UCSD-AML1 (cell line): Measurements from ENCODE around the gene PCSK2.

Experiments used
- DNase-seq: peaks from one replicate; lab custom pipeline; 2025; ENCODE audit not compliant: unreplicated experiment; lab: John Stamatoyannopoulos, UW

PCSK2 gene

DNA sequence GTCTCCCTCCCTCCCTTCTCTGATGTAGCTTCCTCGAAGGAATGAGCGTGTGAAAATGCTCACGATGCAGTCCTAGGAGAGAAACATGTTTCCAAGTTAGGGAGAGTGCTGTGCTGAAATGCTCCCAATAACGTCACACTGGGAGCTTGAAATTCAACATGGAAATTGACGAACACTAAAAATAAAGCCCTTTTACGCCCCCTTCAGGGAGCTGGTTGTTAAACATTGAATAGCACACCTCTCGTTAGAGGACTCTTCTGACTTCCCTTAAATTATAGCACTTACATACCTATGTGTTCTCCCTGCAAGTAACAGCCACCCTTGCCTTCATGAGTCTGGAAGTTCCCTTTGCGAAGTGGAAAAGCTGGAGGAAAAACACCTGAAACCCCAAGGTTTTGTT, 215.7 kb downstream of the PCSK2 start:
- DNase-seq = no peak

DNA sequence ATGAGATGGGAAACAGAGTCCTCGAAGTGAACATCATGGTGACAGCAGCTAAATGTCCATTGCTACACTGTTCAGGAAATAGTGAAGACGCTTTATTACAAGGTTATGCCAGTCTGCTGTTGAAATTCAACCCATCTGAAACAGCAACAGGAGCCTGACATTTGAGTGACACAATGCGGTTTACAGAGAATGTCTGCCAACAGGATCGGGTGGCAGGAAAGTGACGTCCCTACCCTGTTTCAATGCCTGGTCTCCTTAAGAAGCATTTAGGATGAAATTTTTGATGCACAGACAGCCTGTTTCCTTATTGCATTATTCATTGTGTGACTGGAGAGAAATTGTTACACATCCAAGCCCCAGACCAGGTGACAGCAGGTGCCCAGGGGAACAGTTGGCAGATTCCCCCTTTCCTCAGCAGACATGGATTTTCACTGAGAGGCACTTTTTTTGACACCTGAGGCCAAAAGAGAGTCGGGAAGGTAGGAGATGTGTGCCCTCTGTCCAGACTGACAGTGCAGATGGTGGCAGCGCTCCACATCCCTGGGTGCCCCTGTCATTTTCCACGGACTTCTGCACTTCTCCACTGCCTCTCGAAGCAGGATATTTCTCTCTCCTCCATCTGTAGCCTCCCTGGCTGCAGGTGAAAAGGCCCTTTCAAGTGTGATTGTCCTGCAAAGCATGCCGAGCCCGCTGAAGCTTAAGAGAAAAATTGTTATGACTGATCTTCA, 216.5 kb downstream of the PCSK2 start:
- DNase-seq = no peak

DNA sequence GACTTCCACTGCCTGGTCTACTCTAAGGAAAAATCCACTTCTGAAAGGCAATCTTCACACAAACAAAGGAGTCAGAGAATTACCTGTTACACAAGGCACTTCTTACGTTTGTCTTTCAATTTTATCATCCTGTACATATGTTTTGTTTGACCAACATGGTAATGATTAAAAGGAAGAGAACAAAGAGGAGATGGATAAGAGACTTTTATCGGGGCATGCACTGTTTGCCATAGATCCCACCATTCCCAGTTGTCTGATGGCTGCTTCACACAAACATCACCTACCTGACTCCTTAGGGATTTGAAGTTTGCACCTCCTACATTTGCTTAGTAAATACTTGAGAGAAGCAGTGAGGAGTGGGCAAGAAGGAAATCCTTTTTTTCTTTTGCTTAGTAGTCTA, 217.3 kb downstream of the PCSK2 start:
- DNase-seq = no peak

DNA sequence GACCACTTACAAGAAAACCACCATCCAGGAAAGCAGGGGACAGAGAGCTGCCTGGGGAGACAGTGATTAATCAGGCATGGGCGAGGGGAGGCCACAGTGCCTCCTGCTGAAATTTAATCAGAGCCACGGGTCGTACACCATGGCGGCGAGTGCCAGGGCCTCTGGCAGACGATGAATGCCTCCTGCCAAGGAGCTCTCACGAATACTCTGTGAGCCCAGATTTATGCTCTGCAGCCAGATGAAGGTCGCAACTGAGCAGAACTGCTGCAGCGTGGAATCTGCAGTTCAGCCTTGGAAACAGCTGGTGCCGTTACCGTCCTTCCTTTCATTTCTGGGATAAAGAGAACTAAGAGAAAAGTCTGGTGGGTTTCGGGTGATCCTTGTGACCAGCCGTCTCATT, 218.7 kb downstream of the PCSK2 start:
- DNase-seq = no peak

DNA sequence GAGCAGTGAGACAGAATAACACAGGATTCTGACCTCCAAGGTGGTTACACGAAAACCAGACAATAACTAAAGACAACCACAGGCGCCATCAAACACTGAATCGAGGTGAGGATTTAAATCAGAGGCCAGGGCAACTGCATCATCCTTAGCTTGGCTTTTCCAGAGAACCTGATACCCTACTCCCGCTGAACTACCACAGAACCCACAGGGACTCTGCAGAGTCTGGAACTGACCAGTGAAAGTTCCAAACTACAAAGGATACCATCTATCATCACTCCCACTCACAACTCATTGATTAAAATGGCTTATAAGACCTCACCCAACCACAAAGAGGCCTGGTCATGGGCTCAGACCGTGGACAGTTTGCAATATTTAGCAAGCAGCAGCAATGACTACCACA, 219.3 kb downstream of the PCSK2 start:
- DNase-seq = no peak

DNA sequence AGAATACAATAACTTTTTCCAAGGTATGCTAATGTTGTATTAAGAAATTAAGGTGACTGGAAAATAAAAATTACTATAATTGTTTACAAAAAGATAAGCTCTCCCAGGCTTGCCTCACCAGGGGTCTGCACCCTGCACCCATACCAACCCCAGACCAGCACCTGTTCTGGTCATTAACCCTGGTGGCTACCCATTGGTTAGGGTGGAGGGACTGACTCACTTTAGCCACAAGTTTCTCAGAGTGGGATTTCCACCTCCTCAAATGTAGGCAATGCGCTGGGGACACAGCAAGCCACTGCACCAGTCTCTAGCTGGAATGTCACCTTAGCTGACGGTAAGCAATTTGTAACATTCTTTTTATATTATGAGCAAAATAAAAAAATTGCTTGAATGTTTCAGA, 221.2 kb downstream of the PCSK2 start:
- DNase-seq = no peak

DNA sequence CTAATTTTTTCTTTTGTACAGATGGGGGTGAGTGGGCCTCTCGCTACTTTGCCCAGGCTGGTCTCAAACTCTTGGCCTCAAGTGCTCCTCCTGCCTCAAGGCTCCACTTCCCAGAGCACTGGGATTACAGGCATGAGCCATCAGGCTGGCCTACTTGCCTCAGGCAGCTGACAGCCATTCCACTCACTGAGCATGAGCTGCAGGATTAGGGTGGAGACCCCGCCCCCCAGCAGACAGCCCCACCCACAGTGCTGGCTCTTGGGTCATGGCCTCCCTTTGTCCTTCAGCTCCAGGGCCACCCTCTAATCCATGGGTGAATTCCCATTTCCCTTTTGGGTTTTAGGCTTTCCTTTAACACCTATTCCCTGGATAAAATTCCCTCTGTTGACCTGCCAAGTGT, 222.2 kb downstream of the PCSK2 start:
- DNase-seq = no peak

DNA sequence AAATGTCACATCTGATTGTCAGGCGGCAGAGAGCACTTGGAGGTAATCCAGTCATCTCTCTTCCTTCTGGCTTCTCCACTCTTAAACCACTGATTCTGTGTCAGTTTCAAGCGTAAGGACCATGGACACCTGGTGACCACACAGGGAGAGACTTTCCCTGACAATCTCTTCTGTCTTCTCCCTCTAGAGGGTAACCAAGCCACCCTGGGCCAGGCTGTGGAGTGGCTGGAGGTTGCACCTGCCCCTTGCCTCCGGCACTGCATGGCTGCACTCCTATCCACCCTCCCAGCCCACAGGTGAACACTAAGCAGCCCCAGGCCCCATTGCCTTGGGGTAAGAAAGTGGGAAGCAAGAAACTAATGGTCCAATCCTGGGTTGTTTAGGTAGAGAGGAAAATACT, 225.6 kb downstream of the PCSK2 start:
- no peak for DNase-seq

DNA sequence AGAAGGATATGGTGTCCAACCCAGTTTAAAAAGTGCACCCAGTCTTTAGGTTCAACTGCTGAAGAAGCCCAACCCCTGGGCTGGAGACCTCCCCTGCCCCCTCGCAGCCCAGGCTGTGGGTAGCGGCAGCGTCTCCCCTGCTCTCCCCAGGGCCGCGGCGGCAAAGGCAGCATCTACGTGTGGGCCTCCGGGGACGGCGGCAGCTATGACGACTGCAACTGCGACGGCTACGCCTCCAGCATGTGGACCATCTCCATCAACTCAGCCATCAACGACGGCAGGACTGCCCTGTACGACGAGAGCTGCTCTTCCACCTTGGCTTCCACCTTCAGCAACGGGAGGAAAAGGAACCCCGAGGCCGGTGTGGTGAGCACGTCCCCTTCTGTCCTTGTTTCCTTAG, 226.8 kb downstream of the PCSK2 start:
- no peak for DNase-seq

DNA sequence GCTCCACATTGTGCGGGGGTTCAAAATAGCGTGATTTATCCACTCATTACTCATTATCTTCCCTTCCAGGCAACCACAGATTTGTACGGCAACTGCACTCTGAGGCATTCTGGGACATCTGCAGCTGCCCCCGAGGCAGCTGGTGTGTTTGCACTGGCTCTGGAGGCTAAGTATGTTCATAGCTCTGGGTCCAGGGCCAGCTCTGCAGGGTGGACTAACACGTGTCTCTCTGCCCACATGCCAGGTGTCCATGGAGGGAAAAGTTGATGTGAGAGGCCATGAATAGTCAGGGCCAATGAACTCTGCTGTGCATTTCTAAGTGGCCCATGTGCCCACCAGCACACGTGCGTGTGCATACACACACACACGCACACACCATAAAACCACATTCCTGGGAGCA, 229.4 kb downstream of the PCSK2 start:
- no peak for DNase-seq

DNA sequence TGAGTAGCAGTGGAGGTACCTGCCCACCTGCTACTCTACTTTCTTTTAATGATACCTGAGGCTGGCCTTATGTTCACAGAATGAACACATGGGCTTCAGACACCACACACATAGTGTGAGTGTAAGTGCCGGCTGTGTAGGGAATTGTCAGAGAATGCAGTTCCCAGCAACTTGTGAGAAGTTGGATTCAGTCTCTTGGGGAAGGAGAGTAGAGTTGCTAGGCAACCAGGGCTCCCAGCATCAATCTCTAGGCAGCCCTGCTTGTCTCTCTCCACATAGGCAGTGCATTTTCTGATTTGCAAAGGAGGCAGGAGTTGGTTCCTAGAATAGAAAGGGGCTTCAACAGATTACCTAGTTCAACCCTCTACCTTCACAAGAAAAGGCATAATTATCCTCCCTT, 230.2 kb downstream of the PCSK2 start:
- DNase-seq = no peak

DNA sequence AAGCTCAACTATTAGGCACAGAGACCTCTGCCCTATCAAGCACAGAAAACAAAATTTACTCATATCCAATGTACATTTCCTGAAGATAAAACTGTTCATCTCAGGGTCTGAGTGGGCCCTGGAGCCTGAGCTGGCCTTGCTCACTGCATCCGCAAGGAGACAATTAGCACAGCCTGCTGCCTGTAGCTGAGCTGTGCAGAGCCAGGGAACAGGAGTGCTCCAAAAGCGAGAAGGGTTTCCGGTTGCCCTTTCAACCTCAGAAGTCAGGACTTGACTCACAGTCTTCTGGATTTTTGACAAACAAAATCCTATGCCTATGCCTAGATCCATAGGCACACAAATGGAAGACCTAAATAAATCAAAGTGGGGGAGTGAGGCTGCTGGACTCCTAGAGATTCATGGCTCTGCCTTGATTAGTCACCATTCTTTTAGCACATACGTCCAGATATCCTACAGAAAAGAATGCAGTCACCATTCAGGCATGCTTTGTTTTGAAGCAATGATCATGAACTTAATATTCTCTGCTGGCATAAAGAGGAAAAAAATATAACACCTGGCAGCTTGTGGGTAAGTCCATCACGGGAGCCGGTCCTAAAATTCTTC, 230.8 kb downstream of the PCSK2 start:
- DNase-seq = no peak

DNA sequence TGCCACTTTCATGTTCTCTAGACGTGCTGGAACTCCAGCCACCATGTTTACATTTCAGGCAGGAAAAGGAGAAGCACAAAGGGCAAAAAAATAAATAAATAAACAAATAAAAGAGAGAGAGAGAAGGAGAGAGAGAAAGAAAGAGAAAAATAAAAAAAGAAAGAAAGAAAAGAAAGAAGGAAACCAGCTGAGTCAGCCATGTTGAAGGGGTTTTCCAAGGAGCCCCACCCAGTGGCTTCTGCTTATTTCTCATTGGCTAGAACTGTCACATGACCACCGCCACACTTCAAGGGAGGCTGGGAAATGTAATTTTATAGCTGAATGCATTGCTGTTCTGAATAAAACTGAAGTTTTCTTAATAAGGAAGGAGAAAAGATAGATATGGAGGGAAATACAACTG, 233.3 kb downstream of the PCSK2 start:
- no peak for DNase-seq

DNA sequence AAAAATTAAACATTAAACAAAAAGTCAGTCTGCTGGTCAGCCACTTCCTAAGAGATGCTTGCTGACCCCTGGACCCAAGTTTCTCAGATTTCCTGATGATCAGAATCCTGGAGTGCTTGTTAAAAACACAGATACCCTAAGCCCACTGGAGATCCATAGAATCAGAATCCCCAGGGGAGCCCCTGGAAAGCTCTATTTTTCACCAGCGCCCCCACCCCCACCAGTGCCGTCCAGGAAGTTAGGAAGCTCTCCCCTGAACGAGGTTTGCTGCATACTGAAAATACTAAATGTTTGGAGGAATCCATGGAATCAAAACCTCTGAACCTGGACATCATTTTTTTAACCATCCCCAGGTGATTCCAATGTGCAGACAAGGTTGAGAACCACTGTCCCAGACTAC, 235.1 kb downstream of the PCSK2 start:
- no peak for DNase-seq

DNA sequence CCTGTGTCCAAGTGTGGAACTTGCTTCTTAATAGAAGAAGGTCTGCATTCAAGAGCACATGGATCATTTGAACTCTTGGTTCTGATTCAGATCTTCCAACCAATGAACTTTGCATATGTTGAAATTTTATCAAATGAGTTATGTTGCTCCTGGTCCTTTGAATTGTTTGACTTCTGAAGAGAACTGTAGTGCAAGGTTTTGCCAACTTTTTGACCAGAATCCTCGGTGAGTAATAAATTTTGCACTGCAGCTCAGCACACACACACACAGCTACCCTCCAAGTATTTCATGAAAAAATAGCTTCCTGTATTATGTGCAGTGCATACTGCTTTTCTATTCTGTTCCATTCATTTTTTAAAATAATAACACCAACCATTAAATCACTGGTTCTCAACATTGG, 236.9 kb downstream of the PCSK2 start:
- DNase-seq = no peak

DNA sequence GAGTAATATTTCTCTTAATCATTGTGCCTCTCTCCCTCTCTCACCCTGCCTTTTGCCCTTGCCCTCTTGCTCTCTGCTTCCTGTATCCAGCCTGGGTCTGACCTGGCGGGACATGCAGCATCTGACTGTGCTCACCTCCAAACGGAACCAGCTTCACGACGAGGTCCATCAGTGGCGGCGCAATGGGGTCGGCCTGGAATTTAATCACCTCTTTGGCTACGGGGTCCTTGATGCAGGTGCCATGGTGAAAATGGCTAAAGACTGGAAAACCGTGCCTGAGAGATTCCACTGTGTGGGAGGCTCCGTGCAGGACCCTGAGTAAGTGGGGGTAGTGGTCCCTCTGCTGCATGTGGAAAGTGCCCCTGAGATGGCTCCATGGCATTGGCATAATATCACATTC, 238.4 kb downstream of the PCSK2 start:
- no peak for DNase-seq

DNA sequence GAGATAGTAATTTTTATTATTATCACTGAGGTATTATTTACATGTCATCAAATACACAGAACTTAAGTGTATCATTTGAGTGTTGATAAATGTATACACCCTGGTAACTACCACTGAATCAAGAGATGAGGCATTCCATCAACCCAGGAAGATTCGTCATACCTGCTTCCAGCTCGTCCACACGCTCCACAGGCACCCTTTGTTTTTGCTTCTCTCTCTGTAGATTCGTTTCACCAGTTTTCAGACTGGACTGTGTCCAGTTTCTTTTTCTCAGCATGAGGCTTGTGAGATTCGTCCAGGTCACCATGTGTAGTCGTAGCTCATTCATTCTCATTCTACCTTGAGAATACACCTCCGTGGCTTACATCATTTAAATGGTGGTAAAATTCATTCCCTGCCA, 239.8 kb downstream of the PCSK2 start:
- DNase-seq = no peak

DNA sequence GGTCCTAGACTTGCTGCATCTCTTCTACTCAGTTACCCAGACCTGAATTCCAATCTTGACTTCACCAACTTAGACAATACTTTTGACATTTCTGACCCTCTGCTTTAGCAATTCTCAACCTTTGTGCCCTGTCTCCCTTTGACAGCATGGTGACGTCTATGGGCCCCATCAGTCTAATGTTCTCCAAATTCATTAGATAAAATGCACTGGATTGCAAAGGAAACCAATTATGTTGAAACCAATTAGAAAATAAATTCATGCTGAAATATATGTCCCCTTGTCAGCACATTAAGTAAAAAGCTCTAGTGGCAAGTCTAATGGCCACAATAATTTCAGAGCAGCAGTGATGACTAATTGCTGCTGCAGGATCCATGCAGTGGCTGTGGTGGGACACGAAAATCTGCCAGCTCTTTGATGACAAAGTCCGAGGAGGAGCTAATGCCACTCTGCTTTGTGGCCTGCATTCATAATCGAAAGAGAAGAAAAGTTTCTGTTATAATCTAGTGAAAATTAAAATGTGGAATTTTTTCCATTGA, 240.3 kb downstream of the PCSK2 start:
- DNase-seq = no peak

DNA sequence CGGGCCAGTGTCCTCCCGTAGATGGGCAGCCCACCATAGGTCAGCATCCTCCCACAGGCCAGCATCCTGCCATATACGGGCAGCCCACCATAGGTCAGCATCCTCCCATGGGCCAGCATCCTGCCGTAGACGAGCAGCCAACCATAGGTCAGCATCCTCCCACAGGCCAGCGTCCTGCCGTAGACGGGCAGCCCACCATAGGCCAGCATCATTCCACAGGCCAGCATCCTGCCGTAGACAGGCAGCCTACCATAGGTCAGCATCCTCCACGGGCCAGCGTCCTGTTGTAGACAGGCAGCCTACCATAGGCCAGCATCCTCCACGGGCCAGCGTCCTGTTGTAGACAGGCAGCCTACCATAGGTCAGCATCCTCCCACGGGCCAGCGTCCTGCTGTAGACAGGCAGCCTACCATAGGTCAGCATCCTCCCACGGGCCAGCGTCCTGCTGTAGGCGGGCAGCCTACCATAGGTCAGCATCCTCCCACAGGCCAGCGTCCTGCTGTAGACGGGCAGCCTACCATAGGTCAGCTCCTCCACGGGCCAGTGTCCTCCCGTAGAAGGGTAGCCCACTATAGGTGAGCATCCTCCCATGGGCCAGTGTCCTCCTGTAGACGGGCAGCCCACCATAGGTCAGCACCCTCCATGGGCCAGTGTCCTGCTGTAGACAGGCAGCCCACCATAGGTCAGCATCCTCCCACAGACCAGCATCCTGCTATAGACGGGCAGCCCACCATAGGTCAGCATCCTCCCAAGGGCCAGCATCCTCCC, 241.4 kb downstream of the PCSK2 start:
- no peak for DNase-seq

DNA sequence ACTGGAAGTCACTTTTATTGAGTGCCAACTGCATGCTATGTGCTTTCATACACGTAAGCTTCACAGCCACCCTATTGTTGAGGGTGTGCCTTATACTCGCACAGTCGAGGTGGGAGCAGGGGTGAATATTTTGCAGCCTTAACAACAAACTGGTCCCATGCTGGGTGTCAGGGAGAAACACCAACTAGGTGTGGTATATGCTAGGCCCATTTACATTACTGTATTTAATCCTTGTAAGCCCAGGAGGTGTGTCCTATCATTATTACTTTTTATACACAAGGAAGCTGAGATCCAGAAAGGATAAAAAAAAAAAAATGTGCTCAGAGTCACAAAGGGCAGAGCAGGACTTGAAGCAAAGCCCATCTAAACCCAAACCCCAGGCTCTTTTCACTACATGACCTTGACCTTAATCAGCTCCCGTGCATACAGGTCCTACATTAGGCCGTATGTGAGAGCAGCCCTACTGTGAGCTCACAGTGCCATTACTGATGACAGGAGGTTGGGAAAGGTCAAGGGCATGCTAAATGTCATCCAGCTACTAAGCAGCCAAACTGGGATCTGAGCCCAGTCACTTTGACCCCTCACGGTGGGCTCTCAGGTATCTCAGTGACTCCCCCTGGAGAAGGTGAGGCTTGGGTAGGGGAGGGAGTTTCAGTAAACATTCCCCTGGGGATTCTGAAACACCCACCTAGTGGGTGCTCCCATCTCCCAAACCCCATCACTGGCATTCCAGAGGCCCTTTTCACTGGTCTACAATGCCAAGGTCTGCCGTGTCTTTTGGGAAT, 242.6 kb downstream of the PCSK2 start:
- no peak for DNase-seq

DNA sequence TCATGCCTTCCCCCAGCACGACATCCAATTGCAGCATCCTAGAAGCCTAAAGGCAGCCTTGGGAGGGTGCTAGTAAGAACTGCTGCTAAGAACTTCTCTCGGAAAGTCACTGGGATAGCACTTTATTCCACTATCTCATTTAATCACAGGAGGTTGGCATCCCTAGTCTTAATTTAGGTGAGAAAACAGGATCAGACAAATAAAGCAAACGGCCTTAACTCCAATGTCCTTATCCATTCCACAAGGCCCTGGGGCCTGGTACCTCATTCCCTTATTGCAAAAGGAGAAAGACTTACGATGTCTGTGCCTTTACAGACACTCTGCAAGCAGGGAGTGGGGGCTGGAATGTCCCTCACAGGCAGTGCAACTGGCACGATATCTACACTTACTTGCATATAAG, 243.7 kb downstream of the PCSK2 start:
- DNase-seq = no peak
